ENCODE measurements around the gene TBXA2R. TPM values are rescaled to one million over a fixed set of nuclear protein-coding genes. Genes with fewer than 3 reads are reported as not detected.

The TBXA2R gene
- total RNA-seq, 1 donor from 2014 or later: 0.39 TPM

DNA sequence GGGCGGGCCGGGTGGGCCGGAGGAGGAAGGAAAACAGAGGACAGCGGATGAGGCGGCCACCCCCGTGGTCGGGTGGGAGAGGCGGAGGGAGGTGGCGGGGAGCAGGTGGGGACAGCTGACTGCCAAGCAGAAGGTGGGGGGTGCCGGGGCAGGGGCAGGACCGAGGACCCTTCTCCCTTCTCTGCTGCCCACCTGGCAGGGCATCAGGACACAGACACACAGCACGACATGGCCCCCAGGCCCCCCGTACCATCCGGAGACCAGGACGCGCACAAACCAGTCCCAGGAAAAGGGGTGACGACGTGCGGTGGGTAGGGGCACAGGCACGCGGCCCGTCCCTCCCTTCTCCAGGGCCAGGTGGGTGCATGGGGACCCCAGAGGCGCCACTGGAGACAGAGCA is 30.9 kb upstream of the TBXA2R start:
- Histone ChIP-seq H3K4me2 (ENCODE audit: low read length) (no peak overlapping the region), H3K79me2 (ENCODE audit: insufficient read depth, low read length) (no peaks in the 10 kb centered on the region), H3K9me3 (ENCODE audit: insufficient read depth, low read depth, low read length) (no peaks in the 10 kb centered on the region), H3K27me3 (ENCODE audit: insufficient read depth, low read length) (no peaks in the 10 kb centered on the region), H2AFZ (ENCODE audit: low read depth, low read length) (no peak overlapping the region), H3K36me3 (ENCODE audit: insufficient read depth, low read length) (peaks cover 7% of the 10 kb centered on the region), H3K27ac (ENCODE audit: low read depth, low read length) (no peak overlapping the region), H3K9ac (ENCODE audit: low read length) (no peak overlapping the region), H3K4me3 (ENCODE audit: insufficient read depth, low read depth, low read length) (no peak overlapping the region), H4K20me1 (ENCODE audit: insufficient read depth, low read length) (no peaks in the 10 kb centered on the region), H3K4me1 (ENCODE audit: insufficient read depth, low read length) (no peaks in the 10 kb centered on the region)
- Mint-ChIP-seq H3K27ac (ENCODE audit: unreplicated experiment) (no peak overlapping the region), H3K4me3 (ENCODE audit: unreplicated experiment) (no peak overlapping the region), H3K9me3 (ENCODE audit: unreplicated experiment) (no peaks in the 10 kb centered on the region), H3K27me3 (ENCODE audit: low read depth, unreplicated experiment) (no peaks in the 10 kb centered on the region), H3K36me3 (ENCODE audit: low read depth, unreplicated experiment) (peaks cover 7% of the 10 kb centered on the region), H3K4me1 (ENCODE audit: low read depth, unreplicated experiment) (no peaks in the 10 kb centered on the region)
- DNase-seq (ENCODE audit: low read depth) (no peak), FAIRE-seq (no peak)
- TF ChIP-seq, protein P1, sequence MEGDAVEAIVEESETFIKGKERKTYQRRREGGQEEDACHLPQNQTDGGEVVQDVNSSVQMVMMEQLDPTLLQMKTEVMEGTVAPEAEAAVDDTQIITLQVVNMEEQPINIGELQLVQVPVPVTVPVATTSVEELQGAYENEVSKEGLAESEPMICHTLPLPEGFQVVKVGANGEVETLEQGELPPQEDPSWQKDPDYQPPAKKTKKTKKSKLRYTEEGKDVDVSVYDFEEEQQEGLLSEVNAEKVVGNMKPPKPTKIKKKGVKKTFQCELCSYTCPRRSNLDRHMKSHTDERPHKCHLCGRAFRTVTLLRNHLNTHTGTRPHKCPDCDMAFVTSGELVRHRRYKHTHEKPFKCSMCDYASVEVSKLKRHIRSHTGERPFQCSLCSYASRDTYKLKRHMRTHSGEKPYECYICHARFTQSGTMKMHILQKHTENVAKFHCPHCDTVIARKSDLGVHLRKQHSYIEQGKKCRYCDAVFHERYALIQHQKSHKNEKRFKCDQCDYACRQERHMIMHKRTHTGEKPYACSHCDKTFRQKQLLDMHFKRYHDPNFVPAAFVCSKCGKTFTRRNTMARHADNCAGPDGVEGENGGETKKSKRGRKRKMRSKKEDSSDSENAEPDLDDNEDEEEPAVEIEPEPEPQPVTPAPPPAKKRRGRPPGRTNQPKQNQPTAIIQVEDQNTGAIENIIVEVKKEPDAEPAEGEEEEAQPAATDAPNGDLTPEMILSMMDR (IDR thresholded peaks at IDR 0.05; ENCODE audit: insufficient read depth, low read depth, low read length): no peak
- no peak for TF ChIP-seq EZH2 (IDR thresholded peaks at IDR 0.05; ENCODE audit: insufficient read depth, low read length)

DNA sequence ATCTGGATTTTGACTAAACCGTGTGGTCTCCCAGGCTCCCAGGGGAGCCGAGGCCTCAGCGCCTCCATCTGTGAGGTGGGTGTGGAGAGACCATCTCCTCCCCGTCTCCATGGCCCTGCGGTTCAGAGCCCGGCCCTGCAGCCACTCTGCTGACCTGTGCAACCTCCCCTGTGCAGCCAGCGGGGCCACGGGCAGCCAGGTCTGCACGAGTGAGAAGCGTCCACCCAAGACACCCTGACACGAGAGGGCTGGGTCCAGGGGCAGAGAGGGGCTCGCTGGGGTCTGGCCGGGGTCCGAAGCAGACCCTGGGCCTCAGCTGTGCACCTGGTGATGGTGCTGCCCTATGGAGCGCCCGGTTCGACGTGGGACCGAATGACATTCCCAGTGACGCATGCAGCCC is 30.3 kb upstream of the TBXA2R start:
- H3K27me3 ChIP-seq (ENCODE audit: insufficient read depth, low read length): no peaks in the 10 kb centered on the region
- peaks cover 7% of the 10 kb centered on the region for H3K36me3 Mint-ChIP-seq (ENCODE audit: low read depth, unreplicated experiment)
- no peak overlapping the region for H3K4me3 Mint-ChIP-seq (ENCODE audit: unreplicated experiment)
- H3K4me1 Mint-ChIP-seq (ENCODE audit: low read depth, unreplicated experiment): no peaks in the 10 kb centered on the region
- H3K4me2 ChIP-seq (ENCODE audit: low read length): no peak overlapping the region
- H3K9ac ChIP-seq (ENCODE audit: low read length): no peak overlapping the region
- FAIRE-seq (no peak), DNase-seq (ENCODE audit: low read depth) (no peak)
- H2AFZ ChIP-seq (ENCODE audit: low read depth, low read length): no peak overlapping the region
- no peaks in the 10 kb centered on the region for H3K9me3 Mint-ChIP-seq (ENCODE audit: unreplicated experiment)
- no peaks in the 10 kb centered on the region for H3K9me3 ChIP-seq (ENCODE audit: insufficient read depth, low read depth, low read length)
- H3K4me1 ChIP-seq (ENCODE audit: insufficient read depth, low read length): no peaks in the 10 kb centered on the region
- no peak overlapping the region for H3K27ac Mint-ChIP-seq (ENCODE audit: unreplicated experiment)
- H3K27me3 Mint-ChIP-seq (ENCODE audit: low read depth, unreplicated experiment): no peaks in the 10 kb centered on the region
- H4K20me1 ChIP-seq (ENCODE audit: insufficient read depth, low read length): no peaks in the 10 kb centered on the region
- H3K27ac ChIP-seq (ENCODE audit: low read depth, low read length): no peak overlapping the region
- no peak overlapping the region for H3K4me3 ChIP-seq (ENCODE audit: insufficient read depth, low read depth, low read length)
- H3K36me3 ChIP-seq (ENCODE audit: insufficient read depth, low read length): peaks cover 7% of the 10 kb centered on the region
- H3K79me2 ChIP-seq (ENCODE audit: insufficient read depth, low read length): no peaks in the 10 kb centered on the region
- TF ChIP-seq, protein P1 (IDR thresholded peaks at IDR 0.05; ENCODE audit: insufficient read depth, low read depth, low read length): no peak
- no peak for TF ChIP-seq EZH2 (IDR thresholded peaks at IDR 0.05; ENCODE audit: insufficient read depth, low read length)

DNA sequence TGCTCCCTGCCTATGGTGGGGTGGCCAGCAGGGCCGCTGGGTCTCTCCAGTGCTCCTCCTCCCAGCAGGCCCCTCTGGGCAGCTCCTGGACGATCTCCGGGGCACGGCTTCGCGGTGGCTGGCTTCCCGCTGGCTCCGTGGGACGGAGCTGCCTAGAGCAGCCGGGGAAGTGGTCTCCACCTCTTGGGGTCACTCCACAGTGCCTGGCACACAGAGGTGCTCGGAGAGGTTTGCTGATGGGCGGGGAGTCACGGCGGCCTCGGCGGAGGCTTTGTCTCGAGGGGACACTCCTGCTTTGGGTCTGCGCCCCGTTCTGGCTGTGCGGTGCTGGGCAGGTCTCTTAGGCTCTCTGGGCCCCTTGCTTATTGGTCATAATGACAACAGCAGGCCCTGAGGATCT is 29.8 kb upstream of the TBXA2R start:
- Histone ChIP-seq H3K79me2 (ENCODE audit: insufficient read depth, low read length) (no peaks in the 10 kb centered on the region), H3K27me3 (ENCODE audit: insufficient read depth, low read length) (no peaks in the 10 kb centered on the region), H4K20me1 (ENCODE audit: insufficient read depth, low read length) (no peaks in the 10 kb centered on the region), H2AFZ (ENCODE audit: low read depth, low read length) (no peak overlapping the region), H3K4me1 (ENCODE audit: insufficient read depth, low read length) (no peaks in the 10 kb centered on the region), H3K4me3 (ENCODE audit: insufficient read depth, low read depth, low read length) (no peak overlapping the region), H3K36me3 (ENCODE audit: insufficient read depth, low read length) (peaks cover 7% of the 10 kb centered on the region), H3K9me3 (ENCODE audit: insufficient read depth, low read depth, low read length) (no peaks in the 10 kb centered on the region), H3K27ac (ENCODE audit: low read depth, low read length) (no peak overlapping the region), H3K9ac (ENCODE audit: low read length) (no peak overlapping the region), H3K4me2 (ENCODE audit: low read length) (no peak overlapping the region)
- Mint-ChIP-seq H3K4me3 (ENCODE audit: unreplicated experiment) (no peak overlapping the region), H3K27me3 (ENCODE audit: low read depth, unreplicated experiment) (no peaks in the 10 kb centered on the region), H3K9me3 (ENCODE audit: unreplicated experiment) (no peaks in the 10 kb centered on the region), H3K27ac (ENCODE audit: unreplicated experiment) (no peak overlapping the region), H3K4me1 (ENCODE audit: low read depth, unreplicated experiment) (no peaks in the 10 kb centered on the region), H3K36me3 (ENCODE audit: low read depth, unreplicated experiment) (peaks cover 7% of the 10 kb centered on the region)
- DNase-seq (ENCODE audit: low read depth): no peak
- TF ChIP-seq, protein P1 (IDR thresholded peaks at IDR 0.05; ENCODE audit: insufficient read depth, low read depth, low read length): no peak
- TF ChIP-seq EZH2 (IDR thresholded peaks at IDR 0.05; ENCODE audit: insufficient read depth, low read length): no peak
- no peak for FAIRE-seq

All from astrocyte (in vitro differentiated cells and primary cell).